HL-60 (cell line): Measurements from ENCODE around the gene LRRC58.

Experiments
- GABPA ChIP-seq: IDR thresholded peaks from 2 replicates; pipeline ENCODE4 v1.6.1; 2012; ENCODE audit warnings: low read depth
- POLR2AphosphoS5 ChIP-seq: IDR thresholded peaks from 2 replicates; pipeline ENCODE4 v1.6.1; 2012; ENCODE audit warnings: low read depth
- REST ChIP-seq: IDR thresholded peaks from 2 replicates; pipeline ENCODE4 v1.6.1; 2012; ENCODE audit warnings: low read depth; ENCODE audit not compliant: insufficient replicate concordance
- TF ChIP-seq, protein P1 (sequence below): IDR thresholded peaks from one replicate; pipeline ENCODE4 v1.5.1; 2011; ENCODE audit warnings: low read length, control low read depth, inconsistent platforms; ENCODE audit not compliant: insufficient read depth

DNA sequence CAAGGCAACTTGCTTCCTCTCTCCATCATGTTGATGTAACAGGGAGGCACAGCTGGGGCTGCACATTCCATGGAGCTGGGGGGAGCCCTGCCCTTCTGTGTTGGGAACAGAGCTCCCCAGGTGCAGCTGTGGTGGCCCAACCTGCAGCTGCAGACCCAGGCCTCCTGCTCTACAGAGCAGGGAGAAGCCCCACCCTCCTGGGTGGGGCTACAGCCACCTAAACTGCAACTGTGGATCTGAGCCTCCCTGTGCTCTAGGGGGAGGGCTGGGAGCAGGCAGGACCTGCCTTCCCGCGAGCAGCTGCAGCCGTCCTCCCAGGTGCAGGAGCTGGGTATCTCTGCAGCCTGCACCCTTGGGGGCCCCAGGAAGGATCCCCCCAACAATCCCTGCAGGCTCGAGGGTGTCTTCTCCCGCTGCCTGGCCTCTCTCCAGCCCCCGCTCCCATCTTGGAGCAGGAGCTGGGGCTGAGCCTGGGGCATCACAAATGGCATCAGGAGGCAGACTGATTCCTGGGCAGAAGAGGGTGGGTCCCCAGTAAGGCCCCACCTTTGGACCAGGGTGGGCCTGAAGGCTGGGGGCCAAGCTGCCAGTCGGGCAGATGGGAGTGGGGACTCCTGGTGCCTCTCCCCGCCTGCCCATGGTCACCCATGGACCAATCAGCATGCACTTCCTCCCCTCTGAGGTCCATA lies 7.4 kb downstream of the LRRC58 start:
- TF ChIP-seq, protein P1, sequence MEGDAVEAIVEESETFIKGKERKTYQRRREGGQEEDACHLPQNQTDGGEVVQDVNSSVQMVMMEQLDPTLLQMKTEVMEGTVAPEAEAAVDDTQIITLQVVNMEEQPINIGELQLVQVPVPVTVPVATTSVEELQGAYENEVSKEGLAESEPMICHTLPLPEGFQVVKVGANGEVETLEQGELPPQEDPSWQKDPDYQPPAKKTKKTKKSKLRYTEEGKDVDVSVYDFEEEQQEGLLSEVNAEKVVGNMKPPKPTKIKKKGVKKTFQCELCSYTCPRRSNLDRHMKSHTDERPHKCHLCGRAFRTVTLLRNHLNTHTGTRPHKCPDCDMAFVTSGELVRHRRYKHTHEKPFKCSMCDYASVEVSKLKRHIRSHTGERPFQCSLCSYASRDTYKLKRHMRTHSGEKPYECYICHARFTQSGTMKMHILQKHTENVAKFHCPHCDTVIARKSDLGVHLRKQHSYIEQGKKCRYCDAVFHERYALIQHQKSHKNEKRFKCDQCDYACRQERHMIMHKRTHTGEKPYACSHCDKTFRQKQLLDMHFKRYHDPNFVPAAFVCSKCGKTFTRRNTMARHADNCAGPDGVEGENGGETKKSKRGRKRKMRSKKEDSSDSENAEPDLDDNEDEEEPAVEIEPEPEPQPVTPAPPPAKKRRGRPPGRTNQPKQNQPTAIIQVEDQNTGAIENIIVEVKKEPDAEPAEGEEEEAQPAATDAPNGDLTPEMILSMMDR, result no peak
- TF ChIP-seq REST, result no peak
- no peak for TF ChIP-seq GABPA
- no peak for TF ChIP-seq POLR2AphosphoS5
